Left ventricle myocardium superior (tissue), 1 donor: ENCODE measurements around the gene EFTUD2. TPM values are rescaled to one million over a fixed set of nuclear protein-coding genes. Genes with fewer than 3 reads are reported as not detected.
A peak's percentile ranks its signal among the peaks of the same experiment; 100 is the strongest.
"Not testable (repeated sequence)": the region's sequence is repeated elsewhere in the genome, so short reads cannot be mapped to it uniquely, and the experiment has no call there.

Experiments
- ATAC-seq: fragments of 200-7000 bp; cut with Tn5 transposase; one replicate; pipeline ENCODE4 v1.9.1; 2020; ENCODE audit warnings: mild to moderate bottlenecking, moderate library complexity
- DNase-seq: peaks from one replicate; pipeline ENCODE4 v3.0.0-alpha.2; 2020
- intact Hi-C: fragments of 100-400 bp; cut with micrococcal nuclease; formaldehyde crosslinking; loops from one replicate; pipeline ENCODE4 v1.11.0; 2022
- total RNA-seq: library from RNA; stranded (reverse); fragmentation: NEBNext Ultra II Directional; extraction: Animal tissue kit (Norgen Biotek cat#: 25700); gene quantifications from one replicate; pipeline ENCODE4 v1.2.1, GENCODE V29; 2021
- donor health status: DM: no; HTN: yes; CAD: no; lungs with severe emphysema.

The EFTUD2 gene
- total RNA-seq, 1 donor from 2014 or later, result 54.4 TPM

- DNase-seq, result peak; percentile 41
- peak; percentile 54 for ATAC-seq
- intact Hi-C loops, result no loop called here
Observed at GRCh38 chr17:44830359-44831288, 68.6 kb downstream of the EFTUD2 start.

DNA sequence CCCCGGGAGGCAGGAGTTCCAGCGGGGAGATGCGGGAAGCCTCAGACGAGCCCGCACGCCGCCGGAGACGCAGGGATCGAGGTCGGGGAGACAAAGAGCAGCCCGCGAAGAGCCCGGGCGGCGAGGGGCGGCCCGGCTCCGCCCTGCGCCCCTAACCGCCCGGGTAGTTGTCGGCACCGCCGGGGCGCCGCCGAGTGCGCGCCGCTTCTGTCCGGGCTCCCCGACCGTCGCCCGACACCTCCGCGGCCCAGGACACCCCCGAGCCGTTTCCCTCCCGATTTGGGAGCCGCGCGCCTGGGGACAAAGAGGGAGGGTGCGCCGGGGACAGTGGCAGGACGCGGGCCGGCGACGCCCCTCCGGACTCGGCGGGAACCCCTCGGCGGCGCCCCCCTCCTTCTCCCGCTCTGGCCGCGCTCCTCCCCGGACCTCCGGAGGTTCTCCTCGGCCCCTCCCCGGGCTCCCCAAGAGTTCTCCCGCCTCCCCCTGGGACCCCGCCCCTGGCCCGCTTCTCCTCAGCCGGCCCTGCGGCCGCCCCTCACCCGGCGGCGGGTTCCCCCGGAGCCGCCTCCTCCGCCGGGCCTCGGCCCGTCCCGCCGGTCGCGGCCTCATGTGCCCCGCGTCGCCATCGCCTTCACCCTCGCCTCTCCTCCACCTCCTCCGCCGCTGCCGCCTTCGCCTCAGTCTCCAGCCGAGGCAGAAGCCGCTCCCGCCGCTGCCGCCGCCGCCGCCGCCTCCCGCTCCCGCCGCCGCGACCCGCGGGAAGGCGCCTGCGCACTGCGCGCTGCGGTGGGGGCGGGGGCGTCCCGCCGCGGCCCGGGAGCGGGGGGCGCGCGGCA lies 69.5 kb downstream of the EFTUD2 start, which contains the start of gene GJC1:
GJC1 (minus strand) TSS at position 765 of the 836 bp plus-strand sequence. CDS start 24,470 bp downstream, outside the sequence.
- intact Hi-C loops, result no loop called here
- ATAC-seq, result peak; percentile 75
- peak; percentile 59 for DNase-seq

GRCh38 chr17:44828919-44829522 lies 70.2 kb downstream of the EFTUD2 start:
- DNase-seq (no peak), ATAC-seq (no peak)
- intact Hi-C loops, result no loop called here

DNA sequence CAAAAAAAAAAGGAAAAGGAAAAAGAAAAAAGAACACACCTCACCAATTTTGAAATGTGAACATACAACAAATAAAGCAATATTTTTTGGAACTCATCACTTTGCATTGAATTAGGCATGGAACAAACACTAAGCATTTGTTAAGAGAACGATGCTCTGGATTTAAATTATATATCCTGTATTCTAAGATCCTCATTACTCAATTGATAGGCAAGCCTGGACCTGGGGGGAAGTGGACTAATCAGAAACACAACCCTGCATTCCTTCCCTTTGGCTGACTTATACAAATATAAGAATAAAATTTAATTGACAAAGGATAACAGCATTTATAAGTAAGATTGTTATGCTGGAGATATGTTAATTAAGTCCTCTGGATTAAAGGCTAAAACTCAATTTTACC lies 71.4 kb downstream of the EFTUD2 start:
- ATAC-seq (no peak), DNase-seq (no peak)
- intact Hi-C loops, result no loop called here

DNA sequence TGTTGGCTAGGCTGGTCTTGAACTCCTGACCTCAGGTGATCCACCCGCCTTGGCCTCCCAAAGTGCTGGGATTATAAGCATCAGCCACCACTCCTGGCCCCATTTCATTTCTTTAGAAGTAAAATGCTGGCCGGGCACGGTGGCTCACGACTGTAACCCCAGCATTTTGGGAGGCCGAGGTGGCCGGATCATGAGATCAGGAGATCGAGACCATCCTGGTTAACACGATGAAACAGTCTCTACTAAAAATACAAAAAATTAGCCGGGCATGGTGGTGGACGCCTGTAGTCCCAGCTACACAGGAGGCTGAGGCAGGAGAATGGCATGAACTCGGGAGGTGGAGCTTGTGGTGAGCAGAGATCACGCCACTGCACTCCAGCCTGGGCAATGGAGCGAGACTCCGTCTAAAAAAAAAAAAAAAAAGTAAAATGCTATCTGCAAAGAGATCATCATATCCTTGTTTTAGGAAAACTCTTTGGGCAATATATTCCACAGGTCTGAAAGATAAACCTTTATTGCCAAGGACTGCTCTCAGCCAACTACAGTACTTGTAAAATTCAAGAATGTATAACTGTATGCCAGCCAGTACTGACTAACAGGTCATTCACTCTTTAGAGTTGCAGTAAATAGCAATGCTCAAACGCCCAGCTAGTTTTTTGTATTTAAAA lies 73.0 kb downstream of the EFTUD2 start:
- intact Hi-C loops, result no loop called here
- ATAC-seq (no peak), DNase-seq (no peak)

- intact Hi-C loops, DNase-seq, ATAC-seq: not testable (repeated sequence)
Observed at GRCh38 chr17:44825236-44825635, 74.0 kb downstream of the EFTUD2 start.

- intact Hi-C loops, result no loop called here
- ATAC-seq (peak; percentile 41), DNase-seq (no peak)
Observed at GRCh38 chr17:44820631-44821212, 78.5 kb downstream of the EFTUD2 start.

- intact Hi-C loops, ATAC-seq, DNase-seq: not testable (repeated sequence)
Observed at GRCh38 chr17:44818508-44818907, 80.7 kb downstream of the EFTUD2 start.

DNA sequence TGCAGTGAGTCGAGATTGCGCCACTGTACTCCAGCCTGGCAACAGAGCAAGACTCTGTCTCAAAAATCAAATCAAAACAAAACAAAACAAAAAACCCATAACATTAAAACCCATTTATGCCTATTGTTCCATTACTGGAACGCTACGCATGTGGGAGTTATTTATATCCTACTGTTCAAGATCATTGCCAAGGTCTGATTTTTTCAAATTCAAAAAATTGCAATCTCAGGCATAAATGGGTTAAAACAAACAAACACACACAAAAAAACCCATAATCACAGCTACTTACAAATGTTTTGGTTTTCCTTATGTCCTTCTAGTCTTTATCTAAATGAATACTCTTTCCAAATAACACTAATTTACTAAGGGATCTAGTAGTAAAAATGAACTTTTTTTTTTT lies 87.0 kb downstream of the EFTUD2 start:
- ATAC-seq, result no peak
- intact Hi-C loops, result no loop called here

GRCh38 chr17:44808656-44809388 lies 90.4 kb downstream of the EFTUD2 start:
- ATAC-seq, result not testable (repeated sequence)

More for the DNA sequence above, 87.0 kb downstream of the EFTUD2 start:
- DNase-seq, result no peak

DNA sequence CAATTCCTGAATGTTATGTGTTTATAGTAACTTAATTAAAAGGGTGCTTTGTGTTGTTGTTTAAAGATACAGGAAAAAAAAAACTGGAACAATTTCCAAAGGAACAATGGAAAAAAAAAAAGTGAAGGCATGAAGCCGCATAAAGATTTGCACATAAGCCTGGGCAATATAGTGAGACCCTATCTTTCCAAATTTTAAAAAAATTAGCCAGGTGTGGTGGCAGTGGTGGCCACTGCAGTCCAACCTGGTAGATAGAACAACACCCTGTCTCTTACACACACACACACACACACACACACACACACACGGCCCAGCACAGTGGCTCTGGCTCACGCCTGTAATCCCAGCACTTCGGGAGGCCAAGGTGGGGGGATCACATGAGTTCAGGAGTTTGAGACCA lies 91.1 kb downstream of the EFTUD2 start:
- DNase-seq (no peak), ATAC-seq (no peak)
- intact Hi-C loops, result no loop called here

More at GRCh38 chr17:44808656-44809388, 90.4 kb downstream of the EFTUD2 start:
- DNase-seq, intact Hi-C loops: not testable (repeated sequence)

DNA sequence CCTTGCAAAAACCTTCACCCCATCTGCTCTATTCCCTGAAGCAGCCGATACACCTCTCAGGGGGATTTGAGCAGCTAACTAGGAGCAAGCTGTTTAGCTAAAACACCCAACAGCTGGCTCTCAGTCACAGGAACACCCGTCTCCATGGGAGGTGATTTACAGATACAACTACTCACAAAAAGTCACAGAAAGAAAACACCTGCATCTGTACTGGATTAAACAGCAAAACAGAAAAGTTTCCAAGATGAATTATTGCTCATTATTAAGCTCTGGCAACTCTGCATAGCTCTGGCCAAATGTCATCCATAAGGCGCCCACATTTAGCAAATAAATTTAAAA lies 91.5 kb downstream of the EFTUD2 start:
- ATAC-seq, result no peak
- intact Hi-C loops, result no loop called here
- DNase-seq, result no peak

DNA sequence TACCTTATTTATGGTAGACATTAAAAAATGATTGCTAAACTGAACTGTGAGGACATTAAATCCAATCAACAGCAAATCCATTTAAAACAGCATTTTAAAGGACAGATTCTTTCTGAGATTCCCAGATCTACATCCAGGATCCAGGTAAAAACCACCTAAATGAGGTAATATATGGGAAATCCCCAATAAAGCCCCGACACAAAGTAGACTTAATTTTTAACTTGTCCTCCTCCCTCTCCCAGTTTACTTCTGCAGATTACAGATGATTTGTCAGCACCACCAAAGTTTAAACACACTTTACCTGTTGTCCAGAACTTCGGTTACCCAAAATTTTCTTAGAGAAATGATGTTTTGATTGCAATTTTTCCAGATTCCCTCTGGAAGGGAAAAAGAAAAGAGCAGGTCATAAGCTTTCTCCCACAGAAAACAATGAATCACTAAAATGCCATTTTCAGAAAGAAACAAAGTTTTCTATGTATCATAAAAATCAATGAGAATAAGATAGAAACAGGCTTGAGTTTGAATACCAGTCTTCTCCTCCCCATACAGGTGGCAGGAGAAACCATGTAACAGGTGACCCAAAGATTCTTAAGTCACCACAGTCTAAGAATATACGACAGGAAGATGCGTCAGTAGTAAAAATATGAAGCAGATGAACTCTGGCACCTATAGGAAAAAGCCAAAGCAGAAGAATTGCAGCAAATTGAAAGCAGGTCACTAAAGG lies 92.0 kb downstream of the EFTUD2 start:
- intact Hi-C loops, result no loop called here
- DNase-seq, result no peak
- no peak for ATAC-seq

- intact Hi-C loops, result no loop called here
- DNase-seq (peak; percentile 72), ATAC-seq (peak; percentile 89)
Observed at GRCh38 chr17:44804302-44805089, 94.7 kb downstream of the EFTUD2 start.

DNA sequence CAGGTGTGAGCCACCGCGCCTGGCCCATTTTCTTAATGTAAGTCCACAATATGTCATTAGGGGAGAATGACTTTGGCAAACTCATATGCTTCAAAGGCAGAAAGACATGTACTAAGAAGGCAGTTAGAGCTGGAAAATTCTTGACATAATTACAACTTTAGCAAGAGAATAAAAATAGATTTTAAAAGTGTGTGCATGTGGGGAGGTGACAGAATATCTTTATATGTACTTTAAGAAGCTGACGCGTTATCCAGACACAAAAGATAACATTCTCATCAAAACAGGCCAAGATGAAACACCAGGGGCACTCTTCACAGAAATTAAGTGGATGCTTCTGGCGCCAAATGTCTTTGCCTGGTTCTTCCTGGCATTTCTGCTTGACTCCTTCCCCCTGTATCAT lies 97.4 kb downstream of the EFTUD2 start:
- ATAC-seq (peak; percentile 37), DNase-seq (no peak)
- intact Hi-C loops, result no loop called here
